Stimulated activated CD8-positive, alpha-beta memory T cell treated with anti-CD3 and anti-CD28 coated beads, Interleukin-12 subunit alpha, Interleukin-12 subunit beta, amount 100 ng/mL, for 24 hours (primary cell): ENCODE data around the gene NOS3.

ENCODE experiments used
- DNase-seq: peaks from one replicate; pipeline ENCODE4 v3.0.0-alpha.2; 2020; ENCODE audit errors: extremely low read depth

NOS3 gene

DNA sequence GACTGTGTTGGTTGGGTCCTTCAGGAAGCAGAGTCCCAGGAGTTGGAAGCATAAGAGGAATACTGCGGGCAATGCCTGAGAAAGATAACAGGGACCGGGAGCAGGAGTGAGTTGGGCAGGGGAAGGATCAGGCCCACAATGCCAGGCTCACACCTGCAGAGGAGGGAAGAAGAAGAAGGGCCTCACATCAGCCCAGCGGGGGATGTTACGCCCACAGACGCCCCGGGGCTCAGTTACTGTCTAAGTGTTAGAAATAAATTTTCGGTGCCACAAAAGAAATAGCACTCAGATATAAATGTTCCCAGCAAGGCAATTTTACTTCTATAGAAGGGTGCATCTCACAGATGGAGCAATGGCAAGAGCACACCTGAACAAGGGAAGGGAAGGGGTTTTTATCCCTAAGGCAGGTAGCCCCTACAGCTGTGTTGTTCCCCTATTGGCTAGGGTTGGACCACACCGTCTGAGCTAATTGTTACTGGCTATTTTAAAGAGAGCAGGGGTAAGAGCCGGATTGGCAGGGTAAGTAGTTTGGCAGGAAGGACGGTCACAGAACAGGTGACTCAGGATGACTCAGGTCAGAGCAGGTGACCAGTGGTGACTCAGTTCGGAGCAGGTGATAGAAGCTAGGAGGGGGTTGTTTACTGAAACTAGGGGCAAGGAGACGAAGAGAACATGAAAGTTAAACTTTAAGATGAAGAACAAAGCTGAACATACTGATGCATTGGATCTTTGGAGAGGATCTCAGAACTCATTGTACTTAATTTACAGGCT lies at the start of gene NOS3:
Gene NOS3 (plus strand): TSS at position 602 of the 771 bp plus-strand sequence. CDS start 2,787 bp downstream, outside the sequence.
- DNase-seq, result no peak

DNA sequence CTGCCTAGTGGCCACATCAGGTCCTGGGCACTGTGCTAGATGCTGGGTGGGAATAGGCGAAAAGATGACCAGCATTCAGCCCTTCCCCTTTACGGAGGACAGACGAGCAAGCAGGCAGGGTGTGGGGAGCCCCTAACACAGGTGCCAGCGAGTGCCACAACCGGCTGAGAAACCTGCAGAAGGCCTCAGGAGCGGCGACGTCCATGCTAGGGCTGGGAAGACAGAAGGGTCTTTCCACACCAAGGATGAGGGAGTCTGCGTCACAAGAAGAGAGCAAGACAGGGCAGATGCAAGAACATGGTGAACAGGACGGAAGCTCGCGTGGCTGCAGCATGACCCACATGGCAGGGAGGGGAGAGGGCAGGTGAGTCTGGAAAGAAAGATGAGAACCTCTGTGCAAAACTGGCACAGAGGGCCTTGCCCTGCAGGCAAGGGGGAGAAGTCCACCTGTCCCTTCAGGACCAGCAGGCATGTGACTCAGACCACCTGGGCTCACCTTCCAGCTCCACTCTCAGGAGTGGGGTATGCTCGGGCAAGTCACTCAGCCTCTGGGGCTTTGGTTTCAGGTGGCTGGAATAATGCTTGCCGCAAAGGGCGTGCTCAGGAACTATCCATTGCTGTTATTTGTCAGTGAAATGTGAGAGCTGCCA lies 49.3 kb upstream of the NOS3 start:
- no peak for DNase-seq

DNA sequence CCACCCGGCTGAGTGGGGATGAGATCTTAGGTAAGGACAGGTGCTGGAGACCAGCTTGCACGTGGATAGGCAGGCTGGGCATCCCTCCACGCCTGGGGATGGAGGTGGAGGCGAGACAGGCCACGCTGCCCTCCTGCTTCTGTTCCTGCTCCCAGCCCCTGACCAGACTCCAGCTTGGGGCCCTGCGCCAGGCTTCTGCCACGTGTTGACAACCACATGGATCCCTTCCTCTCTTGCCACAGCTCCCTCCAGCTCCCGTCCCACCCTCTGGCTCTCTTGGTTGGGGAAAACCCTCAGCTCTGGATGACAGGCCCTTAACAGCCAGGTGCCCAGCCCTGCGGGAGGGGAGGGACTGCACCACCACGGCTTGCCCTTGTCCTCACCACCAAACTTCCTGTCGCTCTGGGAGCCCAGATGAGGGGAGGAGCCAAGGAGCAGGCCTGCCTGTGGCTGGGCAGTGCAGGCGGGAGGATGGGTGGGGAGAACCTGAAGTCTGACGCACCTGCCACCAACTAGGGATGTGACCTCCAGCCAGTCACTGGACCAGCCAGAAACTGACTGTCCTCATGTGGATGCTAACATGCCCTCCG lies 48.7 kb upstream of the NOS3 start:
- peak; percentile 12 for DNase-seq

DNA sequence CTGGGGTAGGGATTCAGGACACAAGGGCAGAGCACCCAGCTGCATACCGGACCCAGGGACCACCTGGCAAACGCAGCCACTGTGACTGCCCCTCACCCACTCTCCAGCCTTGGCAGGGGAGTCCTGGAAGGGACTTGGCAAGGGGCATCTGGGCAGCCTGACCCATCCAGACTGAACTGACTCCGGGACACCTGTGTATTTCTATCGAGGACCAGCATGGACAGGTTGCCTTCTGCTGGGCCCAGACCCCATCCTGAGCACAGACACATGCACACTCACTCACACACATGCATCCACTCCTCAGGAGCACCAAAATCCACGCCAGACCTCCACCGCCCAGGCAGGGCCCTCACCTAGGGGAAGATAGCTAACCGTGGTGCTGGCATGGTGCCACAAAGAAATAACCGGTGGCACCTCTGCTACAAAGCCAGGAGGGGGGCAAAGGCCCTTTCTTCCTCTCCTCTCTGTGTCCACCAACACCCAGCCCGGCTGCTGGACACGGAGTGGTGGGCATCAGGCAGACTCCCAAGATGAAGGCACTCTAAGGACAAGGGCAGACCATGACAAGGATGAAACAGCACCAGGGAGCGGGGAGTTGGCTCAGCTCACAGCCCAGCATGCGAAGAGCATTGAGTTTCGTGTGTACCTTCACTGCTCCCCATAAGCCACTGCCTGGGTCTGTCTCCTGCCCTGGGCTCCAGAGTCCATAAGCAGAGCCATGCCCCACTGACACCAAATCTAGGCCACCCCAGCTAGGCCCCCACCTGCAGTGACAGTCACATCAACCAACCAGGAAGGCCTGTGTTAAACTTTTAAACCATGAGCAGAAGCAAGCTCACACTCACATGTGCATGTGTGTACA lies 48.0 kb upstream of the NOS3 start:
- no peak for DNase-seq

DNA sequence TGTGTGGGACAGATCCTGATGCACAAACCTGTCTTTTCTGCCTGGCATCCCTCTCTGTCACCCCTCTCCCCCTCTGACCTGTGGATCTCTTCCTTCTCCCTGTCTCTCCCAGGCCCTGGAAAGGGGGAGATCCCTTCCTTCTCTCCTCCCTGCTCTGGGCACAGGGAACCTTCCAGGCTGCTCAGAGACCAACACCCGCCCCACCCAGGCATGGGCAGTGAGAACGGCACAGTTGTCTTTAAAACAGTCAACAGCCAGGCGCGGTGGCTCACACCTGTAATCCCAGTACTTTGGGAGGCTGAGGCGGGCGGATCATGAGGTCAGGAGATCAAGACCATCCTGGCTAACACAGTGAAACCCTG lies 47.4 kb upstream of the NOS3 start:
- DNase-seq, result no peak

DNA sequence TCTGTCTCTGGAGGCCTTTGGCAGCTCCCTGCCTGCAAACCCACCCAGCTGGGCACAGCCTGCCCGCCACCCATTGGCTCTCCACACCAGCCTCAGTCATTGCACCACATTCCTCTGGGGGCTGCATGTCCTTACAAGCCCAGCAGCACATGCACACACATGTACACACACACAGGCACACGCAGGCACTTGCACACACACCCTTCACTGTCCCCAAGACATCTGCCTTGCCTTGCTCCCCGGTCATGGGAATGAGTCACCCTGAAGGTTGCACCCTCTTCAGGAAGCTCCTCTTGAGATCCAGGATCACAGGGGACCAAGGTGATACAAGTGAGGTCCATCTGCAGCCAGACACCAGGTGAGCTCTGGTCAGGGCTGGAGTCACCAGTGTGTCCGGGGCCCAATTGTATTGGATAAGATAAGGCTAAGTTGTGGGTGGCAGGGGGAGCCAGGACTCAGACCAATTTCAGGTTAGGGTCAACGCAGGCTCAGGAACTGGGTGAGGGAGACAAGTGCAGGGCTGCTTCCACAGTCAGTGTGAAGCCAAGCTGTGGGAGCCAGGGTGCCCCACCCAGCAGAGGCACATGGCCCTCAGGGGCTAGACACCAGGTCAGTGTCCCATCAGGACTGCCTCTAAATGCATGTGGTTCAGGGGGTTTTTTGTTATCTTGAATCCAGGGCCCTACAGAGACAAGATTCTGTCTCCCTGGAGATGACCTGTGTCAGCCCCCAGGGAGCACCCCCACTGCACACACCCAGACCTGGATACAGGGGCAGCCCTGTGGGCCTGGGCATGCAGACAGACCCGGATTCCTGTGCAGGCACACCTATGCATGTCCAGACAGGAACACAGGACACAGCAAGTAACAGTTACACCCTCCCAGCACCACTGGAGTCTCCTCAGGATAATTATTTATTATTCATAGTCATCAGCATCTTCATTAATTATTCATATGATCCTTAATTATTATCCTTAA lies 46.5 kb upstream of the NOS3 start:
- no peak for DNase-seq

DNA sequence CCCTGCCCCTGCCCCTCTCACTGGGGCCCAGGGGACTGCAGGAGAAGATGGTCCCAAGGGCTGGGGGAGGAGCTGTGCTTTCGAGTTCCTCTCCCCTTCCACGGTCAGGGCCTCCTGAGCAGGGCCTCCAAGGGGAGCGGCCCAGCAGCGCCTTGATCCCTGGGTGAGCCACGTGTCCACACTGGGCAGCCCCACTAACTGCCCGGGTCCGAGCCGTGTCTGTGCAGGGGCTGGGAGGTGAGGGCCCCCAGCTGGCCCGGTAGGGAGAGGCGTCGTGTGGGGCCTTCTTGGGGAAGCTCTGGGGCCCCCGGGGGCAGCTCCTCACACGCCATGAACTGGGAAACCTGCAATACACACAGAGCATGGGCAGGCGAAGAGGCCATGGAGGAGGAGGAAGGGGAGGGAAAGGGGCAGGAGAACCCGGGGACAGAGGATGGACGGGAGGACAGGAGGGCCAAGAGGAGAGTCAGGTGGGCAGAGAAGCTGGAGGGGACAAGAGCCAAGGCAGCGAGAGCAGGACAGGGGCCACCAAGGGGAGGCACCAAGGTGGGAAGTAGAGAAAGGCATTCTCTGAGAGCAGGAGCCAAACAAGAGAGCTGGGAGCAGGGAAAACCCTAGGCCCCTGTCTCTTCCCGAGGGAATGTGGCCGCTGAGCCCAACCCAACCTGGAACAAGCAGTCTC lies 45.5 kb upstream of the NOS3 start:
- DNase-seq, result no peak

DNA sequence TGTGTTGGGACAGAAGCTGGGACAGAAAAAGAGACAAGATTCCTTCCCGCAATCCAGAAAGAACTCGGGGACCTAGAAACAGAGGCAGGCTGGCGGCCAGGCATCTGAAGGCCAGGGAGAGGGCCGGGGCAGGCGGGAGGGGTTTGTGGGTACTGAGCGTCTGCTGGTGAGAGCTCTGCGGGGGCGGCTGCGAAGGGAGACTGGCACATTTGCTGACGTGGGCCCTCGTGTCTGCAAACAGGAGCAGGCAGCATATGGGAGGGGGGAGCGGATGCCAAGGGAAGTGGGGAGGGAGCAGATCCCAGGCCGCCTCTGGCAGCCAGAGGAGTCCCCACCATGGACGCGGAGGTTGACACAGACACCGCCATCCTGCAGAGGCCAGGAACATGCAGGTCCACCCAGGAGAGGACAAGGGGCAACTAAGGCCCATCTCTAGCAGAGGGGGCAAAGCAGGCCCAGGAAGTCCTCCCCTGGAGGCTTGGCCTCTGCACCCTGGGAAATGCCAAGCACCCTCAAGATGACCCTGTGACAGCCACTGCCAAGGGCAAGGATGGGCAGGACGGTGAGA lies 44.9 kb upstream of the NOS3 start:
- DNase-seq, result no peak

DNA sequence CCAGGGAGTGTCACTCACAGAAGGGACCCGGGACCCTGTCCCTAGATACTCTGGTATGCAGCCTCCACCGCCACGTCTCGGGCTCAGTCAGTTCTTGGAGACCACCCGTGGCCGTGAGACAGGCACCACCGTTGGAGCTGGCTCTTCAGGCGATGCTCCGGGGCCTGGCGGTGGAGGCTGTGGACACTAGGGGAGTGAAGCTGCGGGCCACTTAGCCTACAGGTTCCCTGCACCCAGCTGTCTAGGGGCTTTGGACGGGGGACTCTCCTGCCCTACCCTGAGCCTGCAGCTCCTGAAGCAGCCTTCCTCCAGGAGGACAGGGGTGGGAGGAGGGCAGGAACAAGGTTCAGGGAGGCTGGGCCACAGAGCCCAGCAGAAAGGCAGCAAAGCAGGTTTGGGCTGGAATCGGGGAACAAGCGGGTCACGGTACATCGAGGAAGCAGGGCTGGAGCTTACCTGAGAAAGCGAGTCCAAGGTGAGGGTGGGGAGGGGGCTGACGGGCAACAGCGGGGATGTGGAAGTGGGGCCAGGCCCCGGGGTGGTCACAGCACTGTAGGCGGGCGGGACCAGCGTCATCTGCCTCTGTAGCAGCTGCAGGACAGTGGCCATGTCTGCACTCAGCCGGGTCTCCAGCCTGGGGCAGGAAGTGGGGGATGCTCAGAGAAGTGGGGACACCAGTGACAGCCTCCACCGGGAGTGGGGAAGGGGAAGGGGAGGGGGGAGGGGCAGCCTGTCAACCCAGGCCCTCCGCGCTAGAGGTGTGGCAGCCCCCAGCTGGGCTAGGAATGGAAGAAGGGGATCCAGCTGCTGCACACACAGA lies 44.2 kb upstream of the NOS3 start:
- no peak for DNase-seq

DNA sequence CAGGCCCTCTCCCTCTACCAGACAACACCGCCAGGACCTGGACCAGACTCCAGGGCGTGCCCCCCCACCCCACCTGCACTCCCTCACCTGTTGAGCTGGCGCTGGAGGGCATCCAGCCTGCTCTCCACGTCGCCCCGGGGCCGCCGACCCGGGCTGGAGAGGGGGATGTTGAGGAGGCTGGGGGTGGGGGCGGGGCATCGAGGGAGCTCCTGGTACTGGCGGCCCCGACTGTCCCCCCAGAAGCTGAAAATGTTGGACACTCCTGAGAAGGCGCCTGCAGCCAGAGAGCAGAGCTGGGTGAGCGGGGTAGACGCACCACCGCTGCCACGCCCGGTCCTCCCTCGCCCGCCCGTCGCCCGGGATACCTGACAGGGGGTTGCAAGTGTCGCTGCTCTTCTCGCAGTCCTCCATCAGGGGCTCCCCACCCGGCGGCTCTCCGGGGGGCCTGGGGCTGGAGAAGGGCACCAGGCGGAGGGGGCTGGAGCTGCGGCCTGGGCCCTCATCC lies 43.5 kb upstream of the NOS3 start:
- DNase-seq, result no peak

DNA sequence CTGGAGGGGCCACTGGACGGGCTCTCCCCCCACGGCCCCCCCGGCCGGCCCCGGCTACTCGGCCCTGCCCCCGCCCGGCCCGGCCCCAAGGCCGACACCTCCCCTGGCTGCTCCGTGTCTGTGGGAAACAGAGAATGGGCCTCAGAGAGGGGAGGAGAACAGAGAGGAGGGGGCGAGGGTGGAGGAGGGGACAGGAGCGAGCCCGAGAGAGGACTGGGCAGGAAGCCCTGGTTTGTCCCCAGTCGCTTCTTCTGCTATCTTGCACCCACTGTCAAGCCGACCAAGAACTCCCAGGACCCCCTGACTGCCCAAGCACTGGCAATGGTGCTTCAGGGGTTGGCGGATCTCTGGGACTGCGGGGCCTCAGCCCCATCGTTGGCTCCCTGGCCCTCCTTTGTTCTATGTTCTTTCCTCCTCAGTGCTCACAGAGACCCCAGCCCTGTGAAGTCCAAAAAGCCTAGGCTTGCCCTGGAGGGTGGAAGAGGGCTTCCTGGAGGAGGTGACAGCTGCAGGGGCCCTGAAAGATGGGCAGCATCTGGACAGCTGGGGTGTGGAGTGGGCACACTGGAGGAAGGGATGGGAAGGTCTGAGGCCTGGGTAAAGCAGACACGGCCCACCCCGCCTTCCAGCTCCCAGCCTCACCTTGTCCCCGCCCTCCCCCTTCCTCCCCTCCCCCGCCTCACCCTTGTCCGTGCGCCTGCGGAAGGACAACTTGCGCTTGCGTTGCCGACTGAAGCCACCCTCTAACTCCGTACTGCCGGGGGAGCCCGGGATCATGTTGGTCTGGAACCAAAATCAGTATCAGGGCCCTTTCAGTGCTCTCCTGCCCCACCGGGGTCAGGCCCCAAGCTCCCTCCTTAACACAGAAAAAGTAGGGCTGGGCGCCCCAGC lies 42.8 kb upstream of the NOS3 start:
- no peak for DNase-seq

DNA sequence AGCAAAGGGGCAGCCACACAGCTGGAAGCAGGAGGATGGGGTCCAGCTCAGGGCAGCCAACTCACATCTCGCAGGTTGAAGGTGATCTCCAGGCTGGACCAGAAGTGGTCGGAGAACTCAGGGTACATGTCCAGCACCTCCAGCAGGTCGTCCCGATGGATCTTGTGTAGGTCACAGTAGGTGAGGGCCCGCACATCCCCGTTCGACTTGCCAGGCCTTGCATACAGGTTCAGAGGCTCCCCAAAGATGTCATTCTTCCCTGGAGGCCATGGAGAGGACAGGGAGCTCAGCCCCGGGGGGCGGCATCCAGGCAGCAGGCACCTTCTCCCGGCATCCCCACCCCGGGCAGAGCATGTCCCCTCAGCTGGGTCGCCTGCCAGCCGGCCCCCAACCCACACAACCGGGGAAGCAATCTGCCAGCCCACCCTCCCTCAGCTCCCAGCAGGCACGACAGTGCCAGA lies 42.0 kb upstream of the NOS3 start:
- no peak for DNase-seq

DNA sequence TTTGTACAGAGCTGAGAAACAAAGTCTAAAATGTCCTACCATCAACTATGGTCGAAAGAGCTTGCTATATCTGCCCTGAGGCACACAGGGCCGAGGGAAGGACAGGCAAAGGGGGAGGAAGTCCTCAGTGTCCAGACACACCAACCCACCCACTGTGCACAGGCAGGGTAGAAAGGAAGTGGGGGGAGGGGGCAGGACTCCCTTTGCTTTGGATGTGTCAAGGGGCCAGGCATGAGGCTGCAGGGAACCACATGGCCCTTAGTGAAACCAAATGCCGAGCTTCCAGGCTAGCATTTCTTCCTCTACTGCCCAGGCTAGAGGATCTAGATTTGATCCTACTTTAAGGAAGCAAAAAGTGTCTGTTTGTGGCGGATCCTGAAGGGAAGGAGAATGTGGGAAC lies 41.3 kb upstream of the NOS3 start:
- no peak for DNase-seq

DNA sequence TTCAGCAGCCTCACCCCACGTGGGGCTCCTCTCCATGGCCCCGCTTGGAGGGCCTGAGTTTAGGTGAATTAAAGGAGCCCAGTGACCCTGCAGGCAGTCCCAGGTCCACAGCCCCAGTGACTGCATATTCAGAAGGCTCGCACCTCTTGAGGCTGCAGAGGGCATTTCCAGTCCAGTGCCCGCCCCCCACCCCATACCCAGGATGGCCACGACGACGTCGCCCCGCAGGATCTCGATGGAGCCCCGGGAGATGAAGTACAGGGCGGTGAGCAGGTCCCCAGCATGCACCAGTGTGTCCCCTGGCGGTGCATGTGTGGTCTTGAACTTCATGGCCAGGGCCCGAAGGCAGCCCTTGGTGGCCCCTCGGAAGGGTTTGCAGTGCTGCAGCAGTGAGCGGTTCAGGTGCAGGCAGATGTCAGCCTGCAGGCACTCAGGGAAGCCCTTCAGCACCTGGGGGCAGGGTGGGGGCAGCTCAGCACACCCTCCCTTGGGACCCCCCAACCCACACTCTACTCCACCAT lies 40.8 kb upstream of the NOS3 start:
- DNase-seq, result no peak

DNA sequence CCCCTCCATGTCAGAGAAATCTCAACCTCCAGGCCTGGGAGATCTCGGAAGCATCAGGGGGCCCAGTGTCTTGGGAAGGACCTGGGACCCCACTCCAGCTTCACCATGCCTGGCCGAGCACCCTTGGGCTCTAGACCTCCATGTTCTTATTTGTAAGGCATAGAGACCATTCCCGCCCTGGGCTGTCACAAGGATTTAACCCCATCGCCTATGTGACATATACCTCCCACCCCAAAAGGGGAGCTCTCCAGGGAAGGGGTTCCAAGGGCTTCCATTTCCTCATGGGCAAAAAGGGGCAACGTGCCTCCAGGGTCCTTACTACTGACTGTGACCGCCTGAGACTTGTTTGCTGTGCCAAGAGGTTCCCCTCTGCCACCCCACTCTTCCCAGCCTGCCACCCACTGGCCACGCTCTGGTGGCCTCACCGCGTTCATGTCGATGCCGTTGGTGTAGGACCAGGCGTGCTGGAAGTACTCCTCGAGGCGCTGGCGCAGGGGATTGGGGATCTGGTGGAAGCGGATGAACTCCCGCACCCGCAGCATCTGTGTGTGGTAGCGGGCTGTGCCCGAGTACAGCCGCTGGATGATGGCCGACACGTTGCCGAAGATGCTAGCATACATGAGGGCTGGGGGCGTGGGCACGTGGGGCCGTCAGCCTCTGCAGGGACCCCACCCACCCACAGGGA lies 40.2 kb upstream of the NOS3 start:
- no peak for DNase-seq

DNA sequence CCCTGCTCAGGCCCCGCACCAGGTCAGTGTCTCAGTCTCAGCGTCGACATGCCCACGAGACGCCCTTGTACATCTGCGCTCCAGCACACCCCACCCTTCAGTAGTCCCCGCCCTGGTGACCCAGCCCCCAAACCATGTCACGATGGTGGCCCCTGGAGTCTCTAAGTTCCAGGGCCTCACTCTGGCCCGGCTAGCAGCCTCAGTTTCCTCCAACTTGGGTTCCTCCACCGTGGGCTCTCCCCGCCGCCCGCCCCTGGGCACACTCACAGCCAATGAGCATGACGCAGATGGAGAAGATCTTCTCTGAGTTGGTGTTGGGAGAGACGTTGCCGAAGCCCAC lies 39.7 kb upstream of the NOS3 start:
- DNase-seq, result no peak

DNA sequence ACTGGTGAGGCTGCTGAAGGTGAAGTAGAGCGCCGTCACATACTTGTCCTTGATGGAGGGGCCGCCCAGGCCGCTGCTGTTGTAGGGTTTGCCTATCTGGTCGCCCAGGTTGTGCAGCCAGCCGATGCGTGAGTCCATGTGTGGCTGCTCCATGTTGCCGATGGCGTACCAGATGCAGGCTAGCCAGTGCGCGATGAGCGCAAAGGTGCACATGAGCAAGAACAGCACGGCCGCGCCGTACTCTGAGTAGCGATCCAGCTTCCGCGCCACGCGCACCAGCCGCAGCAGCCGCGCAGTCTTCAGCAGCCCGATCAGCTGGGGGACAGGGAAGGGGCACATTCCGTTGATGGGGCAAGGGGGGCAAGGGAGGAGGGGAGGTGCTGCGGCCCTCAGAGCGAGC lies 39.3 kb upstream of the NOS3 start:
- no peak for DNase-seq
